ENCODE results near the gene RPL36A.

- TF ChIP-seq, protein P1, sequence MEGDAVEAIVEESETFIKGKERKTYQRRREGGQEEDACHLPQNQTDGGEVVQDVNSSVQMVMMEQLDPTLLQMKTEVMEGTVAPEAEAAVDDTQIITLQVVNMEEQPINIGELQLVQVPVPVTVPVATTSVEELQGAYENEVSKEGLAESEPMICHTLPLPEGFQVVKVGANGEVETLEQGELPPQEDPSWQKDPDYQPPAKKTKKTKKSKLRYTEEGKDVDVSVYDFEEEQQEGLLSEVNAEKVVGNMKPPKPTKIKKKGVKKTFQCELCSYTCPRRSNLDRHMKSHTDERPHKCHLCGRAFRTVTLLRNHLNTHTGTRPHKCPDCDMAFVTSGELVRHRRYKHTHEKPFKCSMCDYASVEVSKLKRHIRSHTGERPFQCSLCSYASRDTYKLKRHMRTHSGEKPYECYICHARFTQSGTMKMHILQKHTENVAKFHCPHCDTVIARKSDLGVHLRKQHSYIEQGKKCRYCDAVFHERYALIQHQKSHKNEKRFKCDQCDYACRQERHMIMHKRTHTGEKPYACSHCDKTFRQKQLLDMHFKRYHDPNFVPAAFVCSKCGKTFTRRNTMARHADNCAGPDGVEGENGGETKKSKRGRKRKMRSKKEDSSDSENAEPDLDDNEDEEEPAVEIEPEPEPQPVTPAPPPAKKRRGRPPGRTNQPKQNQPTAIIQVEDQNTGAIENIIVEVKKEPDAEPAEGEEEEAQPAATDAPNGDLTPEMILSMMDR (IDR thresholded peaks at IDR 0.05), result no peak
- no peak for TF ChIP-seq ZFX (IDR thresholded peaks at IDR 0.05; ENCODE audit: borderline replicate concordance)
Observed at GRCh38 chrX:101347859-101348451, 42.9 kb upstream of the RPL36A start.
